Kasumi-1 (cell line): Measurements from ENCODE around the gene AUTS2.

Experiments
- DNase-seq, 2 experiments: peaks; one replicate each; lab custom pipeline; 2025; lab: John Stamatoyannopoulos, UW

AUTS2 gene

DNA sequence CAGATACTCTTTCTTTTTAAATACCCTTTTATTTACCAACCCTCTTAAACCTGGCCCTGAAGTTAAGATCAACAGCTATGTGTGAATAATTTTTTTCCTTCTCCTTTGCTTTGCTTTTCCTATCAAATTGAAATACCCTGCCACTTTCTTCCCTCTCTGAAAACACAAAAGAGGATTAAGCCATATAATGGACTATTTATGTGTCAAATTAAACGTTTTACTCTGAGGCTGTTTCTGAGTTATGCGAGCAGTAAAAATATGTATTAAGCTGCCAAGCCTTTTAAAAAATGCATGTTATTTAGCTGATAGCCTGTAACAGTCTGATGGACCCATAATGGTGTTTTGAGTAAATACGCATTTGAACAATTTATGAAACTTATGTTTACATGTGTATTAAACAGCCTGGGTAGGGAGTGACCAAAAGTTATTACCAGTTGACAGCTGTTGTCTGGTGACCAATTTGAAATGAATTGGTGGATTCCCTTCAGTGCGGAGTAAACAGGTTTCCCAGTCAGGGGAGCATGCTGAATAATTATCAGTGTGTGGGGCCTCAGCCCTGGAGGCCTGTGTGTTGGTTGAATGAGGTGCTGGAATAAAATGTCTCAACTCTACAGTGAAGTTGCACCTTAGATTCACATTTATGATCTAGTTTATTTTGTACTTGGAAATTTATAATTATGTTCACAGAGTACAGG is 89.6 kb downstream of the AUTS2 start:
- no peak for DNase-seq

DNA sequence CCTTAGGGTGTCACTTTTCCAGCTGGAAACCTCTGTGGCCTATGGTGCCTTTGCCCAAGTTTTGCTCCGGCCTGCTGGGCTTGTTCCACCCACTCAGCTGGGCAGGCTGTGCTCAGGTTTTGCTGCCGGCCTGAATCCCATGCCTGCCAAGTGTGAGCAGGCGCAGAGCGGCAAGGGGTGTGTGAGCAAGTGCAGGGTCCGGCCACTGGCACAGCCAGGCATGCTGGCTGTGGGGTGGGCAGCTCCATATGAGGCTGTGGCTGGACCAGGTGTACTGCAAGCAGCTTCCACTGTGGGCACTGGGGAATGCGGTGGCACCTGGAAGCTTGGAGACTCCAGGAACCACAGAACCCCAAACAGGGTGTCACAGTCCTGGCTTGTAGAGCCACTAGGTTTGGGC is 92.1 kb downstream of the AUTS2 start:
- no peak for DNase-seq

DNA sequence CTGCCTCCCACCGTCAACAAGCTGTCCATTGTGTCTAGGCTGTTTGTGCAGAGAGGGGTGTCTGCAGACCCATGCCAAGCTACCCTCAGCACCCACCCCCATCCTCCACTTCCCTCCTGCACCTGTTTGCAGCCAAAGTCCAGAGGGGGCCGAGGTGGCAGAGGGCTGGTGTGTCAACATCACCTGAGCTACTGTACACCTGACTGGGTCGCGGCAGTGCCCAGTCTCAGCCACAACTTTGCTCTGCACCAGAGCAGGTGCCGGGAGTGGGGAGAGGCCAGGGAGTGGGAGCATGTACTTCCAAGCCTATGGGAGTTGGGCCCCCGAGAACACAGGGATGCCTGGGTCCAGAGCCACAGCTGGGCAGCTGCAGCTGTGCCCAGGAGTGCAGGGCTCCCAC is 93.1 kb downstream of the AUTS2 start:
- no peak for DNase-seq

DNA sequence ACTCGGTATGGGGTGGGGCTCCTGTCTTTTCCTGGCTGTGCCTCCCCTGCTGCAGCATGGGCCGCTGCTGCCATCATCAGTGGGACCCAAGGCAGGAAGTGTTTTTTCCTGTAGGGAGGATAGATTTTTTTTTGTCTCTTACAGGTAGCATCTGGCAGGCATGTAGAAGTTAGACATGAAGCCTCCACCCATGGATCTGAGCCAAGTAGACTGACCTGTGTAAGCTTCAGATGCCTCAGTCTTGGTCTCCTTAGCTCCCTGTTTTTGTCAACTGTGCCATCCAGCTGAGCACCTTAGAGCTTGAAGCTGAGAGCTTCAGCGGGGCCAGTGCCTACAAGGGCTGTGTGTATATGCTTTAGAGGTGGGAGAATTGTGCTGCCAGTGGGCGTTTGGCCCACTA is 93.5 kb downstream of the AUTS2 start:
- DNase-seq: no peak

DNA sequence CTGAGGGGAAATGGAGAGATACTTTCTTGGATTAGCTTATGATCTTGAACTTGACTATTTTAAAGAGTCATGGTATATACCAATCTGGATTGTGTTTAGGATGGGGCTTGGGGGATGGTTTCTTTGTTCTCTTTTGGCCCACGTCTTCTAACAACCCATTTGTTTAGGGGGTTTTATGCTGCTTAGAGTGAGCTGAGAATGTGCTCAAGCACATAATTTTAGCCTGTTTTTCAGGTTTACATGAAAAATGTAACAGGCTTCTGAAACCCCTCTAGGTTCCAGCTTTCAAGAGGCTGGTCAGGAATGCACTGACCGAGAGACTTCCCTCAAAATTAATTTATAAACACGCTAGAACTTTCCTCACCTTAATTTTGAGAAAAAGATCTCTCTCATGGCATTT is 94.3 kb downstream of the AUTS2 start:
- DNase-seq: no peak

DNA sequence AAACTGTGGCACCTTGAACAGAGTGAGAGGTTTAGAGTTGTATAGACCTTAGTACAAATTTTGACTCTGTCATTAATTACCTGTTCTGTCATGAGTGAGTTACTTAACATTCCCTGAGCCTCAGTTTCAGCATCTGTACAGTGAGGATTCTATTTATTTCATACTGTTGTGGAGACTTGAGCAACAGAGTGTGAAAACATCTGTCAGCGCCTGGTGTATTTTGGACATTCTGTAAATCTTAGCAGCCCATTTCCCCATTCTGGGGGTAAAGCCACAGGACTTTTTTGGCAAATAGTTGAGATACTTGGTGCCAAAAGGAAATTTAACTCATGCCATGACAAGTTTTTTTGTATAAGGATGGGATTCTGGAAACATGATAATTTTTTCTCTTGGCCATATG is 94.8 kb downstream of the AUTS2 start:
- DNase-seq: no peak

DNA sequence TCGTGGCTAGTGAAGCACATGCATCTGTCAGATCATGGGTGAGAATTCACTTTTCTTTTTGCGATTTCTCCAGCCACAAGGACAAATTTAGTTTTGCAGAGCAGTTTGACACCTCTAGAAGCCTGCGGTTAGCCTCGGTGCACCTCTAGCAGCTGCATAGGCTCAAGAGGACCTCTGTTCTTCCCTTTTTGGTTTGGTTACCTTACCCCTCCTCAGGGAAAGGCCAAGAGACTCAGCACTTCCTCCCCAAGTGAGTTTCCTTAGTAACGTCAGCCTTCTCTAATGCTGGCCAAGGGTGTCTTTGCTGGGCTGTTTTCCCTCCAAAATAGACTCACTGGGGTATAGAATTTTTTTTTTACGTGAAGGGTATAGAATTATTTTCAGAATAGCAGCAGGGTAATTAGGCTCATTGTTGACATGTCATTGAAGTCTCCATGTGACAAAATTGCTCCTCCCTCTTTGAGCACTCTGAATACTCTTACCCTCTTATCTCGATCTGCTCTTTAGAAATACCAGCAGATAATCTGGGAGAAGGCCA is 97.8 kb downstream of the AUTS2 start:
- DNase-seq: no peak

DNA sequence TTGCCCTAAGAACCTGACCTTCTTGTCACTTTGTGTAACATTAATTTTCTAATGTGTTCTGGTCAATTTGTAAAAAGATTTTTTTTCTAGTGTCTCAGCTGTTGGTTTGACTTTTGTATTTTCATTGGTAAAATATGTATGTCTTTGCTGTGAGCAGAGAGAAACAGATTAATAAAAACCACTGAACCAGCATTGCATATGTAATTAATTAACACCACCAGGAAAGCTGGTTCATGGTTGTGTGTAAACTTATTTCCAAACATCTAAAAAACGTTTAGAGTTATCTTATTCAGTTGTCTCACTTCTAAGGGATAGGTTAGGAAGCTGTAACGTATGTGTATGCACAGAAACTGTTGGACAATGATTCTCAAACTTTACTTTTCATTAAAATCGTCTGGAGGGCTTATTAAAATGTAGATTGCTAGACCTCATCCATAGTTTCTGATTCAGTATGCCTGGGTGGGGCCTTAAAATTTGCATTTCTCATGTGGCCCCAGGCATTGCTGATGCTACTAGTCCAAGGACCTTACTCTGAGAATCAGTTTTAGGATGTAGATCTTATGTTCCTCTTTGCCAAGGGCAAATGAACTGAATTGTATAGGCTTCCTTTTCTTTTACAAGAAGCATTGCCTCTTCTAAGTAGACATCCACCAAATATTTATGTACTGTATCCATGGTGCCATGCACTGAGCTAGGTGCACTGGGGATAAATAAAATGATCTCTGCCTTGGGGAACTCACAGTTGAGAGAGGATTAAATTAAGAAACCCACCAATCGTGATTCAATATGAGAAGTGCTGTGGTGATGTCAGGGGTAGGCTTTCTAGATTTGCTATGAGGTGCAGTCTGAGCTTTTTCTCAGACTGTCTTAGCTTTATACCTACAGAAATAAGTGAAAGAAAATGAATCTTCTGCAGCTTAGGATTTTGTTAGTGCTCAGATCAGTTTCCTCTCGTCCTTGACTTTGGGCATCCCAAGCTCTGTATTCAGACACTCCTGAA is 98.7 kb downstream of the AUTS2 start:
- DNase-seq: no peak

DNA sequence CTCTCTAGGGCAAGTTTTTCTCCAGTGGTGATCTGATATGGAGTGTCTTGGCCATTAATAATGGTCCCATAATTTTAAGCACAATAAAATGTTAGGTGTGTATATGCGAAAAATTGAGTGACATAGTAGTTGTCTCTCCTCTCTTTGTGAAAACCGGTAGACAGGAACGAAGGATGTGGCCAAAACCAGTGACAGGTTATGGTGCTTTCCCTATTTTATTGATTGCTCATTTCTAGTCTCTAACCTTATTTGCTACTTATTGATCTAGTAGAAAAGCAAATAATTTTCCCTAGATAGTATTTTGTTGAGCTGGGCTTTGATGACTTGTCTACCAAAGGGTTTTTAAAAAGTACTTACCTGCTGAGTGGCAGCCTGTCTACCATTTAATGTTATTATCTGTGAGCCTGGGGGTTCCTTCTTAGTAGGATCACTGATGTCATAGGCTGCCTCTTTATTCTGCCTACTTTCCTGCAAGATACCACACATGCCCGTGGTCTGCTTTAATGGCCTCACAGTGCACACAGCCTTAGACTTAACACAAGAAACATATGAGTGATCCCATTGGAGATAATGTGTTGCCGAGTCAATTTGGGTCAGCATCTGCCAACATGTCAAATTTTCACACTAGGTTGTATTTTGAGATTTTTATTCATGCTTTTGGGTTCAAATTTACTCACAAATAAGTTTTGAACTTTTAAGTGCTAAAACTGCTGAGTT is 100.0 kb downstream of the AUTS2 start:
- DNase-seq: no peak

DNA sequence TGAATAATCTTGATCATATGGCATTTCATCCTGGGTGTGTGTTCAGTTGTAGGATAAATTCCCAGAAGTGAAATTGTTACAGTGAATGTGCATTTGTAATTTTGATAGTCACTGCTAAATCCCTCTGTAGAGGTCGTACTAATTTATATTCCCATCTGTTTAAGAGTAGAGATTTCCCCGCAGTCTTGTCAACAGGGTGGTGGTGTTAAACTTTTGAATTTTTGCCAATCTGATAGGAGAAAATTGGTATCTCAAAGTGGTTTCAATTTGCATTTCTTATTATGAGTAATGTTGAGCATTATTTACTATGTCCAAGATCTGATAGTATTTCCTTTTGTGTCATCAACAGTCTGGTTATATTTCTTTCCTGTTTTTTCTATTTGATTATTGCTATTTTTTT is 101.7 kb downstream of the AUTS2 start:
- no peak for DNase-seq

DNA sequence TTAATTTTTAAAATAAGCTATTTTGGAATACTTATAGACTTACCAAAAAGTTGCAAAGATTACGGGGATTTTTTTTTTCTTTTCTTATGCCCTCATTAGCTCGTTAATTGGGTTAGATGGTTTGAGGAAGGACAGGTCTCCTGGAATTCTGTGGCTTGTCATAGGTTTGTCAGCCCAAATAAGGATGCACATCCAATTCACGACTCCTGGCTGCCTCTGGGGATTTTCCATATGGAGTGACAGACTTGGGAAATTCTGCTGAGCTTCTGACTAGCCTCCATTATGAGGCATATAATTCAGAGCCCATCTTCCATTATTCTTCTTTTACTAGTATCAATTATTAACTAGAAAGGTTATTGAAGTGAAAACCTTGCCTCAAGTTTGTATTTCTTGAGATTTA is 102.1 kb downstream of the AUTS2 start:
- DNase-seq: no peak

DNA sequence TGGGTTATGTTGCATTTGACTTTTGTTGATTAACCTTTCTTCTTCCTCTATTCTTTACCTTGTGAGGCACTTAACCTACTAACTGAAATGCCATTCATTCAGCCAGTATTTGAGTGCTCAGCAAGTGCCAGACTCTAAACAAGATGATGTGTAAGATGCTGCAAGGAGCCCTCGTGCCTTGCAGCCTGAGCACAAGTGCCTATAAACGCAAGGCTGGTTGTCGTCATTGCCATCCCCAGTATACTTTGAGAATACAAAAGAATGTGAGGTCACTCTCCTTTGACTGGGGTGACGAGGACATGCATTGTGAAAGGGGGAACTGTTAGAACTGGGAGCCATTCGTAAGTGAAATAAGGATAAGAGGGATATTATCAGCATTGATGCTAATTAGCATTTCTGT is 103.0 kb downstream of the AUTS2 start:
- no peak for DNase-seq

DNA sequence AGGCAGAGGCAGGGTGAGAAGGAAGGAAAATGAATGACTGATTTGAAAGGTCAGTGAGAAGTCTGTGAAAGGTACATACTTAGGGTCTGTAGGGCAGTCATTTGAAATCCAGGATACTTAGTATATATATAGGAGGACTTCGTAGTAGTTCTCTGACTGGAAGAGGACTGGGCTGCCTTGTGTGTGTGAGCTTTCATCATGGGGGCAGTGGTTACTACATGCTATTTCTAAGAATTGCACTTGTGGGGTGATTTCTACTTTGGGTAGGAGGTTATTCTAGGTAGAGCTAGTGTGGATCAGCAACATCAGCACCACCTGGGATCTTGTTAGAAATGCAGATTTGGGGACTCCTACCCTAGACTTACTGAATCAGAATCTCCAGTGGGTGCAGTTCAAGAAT is 104.1 kb downstream of the AUTS2 start:
- DNase-seq: no peak

DNA sequence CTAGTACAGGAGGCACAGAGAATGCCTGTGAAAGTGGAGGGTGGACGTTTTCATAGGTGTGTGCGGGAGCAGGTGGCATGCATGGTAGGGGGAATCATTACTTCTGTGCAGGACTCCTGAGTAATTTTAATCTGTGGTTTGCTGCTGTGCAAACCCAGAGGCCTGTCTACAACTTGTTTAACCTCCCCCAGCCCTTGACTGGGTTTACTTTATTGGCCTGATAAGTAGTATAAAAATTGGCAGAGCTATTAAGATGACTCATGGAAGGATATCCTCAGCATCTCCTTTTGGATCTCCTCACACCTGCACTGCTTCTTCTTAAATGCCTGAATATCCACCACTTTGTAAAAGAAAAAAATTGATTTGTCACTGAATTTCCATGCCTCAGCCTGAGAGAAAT is 104.8 kb downstream of the AUTS2 start:
- DNase-seq: no peak

DNA sequence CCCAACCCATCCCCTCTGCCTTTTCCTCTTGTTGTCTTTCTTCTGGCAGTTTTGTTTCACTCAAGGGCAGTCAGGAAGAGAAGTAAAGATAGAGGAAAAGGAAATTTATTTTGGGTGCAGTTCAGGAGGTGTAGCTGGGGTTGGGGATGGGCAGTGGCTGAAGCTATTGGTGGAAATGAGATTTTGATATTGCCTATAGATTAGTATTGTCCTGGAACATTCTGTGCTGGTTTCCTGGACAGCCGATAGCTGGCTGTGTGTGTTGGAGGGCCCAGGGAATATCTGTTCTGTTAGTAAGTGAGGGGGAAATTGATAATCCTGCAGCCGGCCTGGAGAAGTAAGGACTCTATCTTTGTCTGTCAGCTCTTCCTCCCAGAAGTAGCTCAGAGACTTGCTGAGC is 107.8 kb downstream of the AUTS2 start:
- no peak for DNase-seq

DNA sequence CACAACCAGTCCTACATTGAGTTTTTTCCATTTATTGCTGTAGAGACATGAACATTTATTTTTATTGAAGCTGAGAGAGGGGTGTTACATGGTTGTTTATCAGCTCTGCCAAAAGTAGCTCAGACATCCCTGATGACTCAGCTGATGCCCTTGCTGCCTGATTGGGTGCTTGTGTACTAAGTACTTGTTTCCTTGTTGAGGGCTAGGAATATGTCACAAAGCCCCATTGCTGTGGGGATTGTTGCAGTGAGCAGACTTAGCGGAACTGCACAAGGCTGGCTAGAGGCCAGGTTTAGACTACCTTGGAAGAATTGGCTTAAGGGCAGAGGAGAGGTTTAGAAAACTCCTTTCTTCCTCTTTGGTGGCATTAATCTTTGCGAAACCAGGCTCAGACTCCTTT is 110.6 kb downstream of the AUTS2 start:
- no peak for DNase-seq

DNA sequence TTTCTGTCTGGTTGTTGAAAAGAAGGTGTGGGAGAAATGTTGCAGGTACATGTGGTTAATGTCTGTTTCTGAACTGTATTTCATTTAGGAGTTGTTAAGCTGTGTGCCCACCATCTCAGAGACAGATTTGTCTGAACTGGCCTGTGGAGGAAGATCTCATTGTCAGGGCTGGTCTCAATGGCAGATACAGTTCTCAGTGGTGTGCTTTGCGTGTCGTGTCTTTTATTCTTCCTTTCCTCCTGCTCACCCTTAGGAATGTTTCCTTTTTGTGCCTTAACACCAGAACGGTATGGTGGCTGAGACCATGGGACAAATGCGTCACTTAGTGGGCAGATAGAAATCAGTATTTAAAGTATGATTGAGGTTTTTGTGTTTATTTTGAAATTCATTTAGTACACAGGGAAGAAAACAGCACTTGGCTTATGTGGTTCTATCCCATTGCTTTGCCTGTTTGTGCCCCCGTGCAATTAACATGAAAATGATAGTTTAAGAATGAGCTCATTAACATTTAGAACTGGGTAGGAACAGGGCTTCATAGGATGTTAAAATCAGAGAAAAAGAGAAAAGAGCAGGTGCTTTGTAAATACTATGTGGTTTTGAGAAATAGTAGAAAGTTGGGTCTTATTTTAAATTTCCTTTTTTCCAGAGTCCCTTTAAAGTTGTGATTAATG is 112.6 kb downstream of the AUTS2 start:
- DNase-seq: no peak

DNA sequence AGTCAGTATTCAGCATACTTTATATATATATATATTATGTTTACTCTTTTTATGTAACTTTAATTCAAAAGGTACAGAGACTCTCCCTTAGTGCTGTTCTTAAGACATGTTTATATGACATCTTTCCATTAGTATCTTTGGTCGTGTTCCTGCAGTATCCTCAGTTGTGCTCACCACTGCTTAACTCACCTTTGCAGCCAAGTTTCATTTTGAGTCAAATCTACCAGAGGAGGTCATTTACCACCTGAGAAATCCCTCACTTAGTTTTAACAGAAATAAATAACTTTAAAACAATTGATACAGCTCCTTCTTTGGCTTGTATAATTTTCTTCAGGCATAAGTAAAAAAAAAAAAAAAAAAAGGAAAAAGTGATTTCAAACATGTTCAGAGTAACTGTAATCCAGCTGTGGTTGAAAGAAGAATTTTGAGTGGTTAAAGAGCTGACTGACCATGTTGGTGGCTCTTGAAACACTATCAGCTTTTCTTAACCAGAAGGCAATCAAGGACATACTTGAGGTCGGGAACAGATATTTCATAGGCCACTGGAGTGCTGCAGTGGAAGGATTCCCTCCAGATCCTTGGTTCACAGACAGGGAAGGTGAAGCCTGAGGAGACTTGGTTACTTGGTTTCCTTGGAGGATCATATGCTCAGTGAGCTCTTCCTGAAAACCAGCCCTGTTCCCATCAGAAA is 116.8 kb downstream of the AUTS2 start:
- no peak for DNase-seq

DNA sequence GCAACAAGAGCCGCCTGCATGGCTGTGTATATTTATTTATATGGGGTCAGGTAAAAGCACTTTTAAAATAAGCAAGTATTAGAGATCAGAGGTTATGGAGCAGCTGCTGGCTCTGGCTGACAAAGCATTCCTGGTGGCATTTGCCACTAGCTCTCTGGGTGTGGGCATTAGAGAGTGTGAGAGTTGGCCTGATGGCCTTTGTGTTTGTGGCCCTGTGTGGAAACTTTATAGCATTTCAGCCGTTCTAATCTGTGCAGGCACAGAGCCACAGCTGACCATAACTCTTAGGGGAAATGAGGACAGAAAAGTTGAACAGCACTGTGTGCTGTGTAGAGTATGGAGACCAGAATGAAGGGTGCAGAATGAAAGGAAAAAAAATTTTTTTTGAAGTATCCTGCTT is 118.9 kb downstream of the AUTS2 start:
- DNase-seq: no peak

DNA sequence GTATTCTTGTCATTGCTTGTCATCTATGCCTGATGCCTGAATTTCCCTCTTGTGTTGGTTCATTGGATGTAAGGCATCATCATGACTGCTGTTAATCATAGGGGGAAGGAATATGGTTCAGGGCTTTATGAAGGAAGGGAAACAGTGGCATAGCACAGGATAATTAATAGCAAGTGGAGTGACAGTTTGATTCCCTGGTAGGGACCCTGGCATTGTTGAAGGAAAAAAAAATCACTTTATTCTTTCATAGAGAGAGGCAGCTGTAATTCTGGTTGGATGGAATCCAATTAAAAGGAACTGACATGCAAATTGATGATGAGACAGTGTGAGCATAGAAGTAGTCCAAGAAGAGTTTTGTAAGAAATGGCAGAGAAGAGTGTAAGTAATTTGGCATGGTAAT is 121.4 kb downstream of the AUTS2 start:
- DNase-seq: no peak

DNA sequence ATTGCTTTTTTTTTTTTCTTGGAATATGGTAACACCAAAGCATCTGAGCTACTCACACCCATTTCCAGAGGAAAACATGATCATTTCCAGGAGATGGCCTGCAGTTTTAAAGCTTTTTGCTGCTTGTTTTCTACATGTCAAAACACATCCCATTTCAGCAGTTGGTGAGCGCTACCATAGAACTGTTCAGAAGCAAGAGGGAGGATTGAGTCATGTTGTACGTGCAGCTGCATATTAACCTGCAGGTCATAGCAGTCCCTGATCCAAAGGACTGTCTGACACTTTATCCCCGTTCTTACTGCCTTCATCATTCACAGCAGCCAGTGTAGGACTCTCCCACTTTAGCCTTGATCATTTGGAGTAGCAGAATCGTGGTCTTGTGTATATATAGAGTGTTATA is 124.6 kb downstream of the AUTS2 start:
- DNase-seq: no peak
